ENCODE data around the gene ACADL. TPM values are rescaled to one million over a fixed set of nuclear protein-coding genes. Genes with fewer than 3 reads are reported as not detected.

ACADL gene
- total RNA-seq, 2 experiments from 2014 or later: not detected

DNA sequence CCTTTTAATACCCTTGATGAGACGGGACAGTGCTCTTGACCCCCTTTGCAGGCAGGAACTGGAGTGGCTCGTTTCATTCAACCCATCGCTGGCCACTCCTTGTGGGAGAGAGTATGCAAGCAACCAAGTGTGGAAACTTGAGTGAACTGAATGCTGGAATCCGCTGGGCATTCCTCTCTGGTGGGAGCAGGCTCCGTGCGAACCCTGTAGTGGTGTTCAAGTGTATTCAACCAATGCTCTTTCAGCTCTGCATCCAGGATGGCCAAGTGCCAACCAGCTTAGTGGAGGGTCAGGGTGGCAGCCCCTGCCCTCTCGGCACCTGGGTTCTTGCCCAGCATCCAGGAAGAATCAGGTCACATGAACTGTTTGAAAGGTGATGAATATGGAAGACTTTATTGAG, 3.3 kb upstream of the ACADL start:
- no peak overlapping the region for H3K4me3 Mint-ChIP-seq
- peaks cover 61% of the 10 kb centered on the region for H3K27me3 Mint-ChIP-seq

GRCh38 chr2:210227290-210228088, 2.2 kb upstream of the ACADL start:
- H3K27me3 Mint-ChIP-seq: peaks cover 63% of the 10 kb centered on the region
- POLR2A ChIA-PET: no interaction called here
- no peak overlapping the region for H3K4me3 Mint-ChIP-seq
- no peaks in the 10 kb centered on the region for H3K9me3 Mint-ChIP-seq
- ATAC-seq (ENCODE audit: low read depth): no peak
- no peak overlapping the region for H3K27ac Mint-ChIP-seq
- no peaks in the 10 kb centered on the region for H3K36me3 Mint-ChIP-seq
- peaks cover 3% of the 10 kb centered on the region for H3K4me1 Mint-ChIP-seq
- DNase-seq: no peak

More for the DNA sequence above, 3.3 kb upstream of the ACADL start:
- Mint-ChIP-seq H3K36me3 (no peaks in the 10 kb centered on the region), H3K27ac (no peak overlapping the region), H3K9me3 (no peaks in the 10 kb centered on the region), H3K4me1 (peaks cover 3% of the 10 kb centered on the region)
- POLR2A ChIA-PET: no interaction called here
- ATAC-seq (ENCODE audit: low read depth) (no peak), DNase-seq (no peak)

DNA sequence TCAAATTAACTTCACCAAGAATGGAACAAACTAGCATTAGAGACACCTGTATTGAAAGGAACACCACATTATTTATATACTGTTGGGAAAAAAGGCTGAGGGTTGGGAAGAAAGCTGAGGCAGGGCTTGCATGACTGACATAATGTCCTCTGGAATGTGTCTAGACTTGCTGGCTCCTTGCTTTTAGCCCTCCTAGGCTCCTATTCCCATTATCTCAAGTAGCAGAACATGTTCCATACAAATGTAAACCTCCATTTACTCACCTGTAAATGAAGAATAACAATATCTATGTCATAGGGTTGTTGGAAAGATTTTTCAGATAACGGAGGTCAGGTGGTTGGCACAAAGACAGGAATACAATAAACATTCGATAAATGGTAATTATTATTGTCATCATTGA, 976 bp upstream of the ACADL start:
- no peak overlapping the region for H3K27ac Mint-ChIP-seq
- DNase-seq: no peak
- ATAC-seq (ENCODE audit: low read depth): no peak
- H3K4me3 Mint-ChIP-seq: no peak overlapping the region
- H3K27me3 Mint-ChIP-seq: peaks cover 62% of the 10 kb centered on the region
- H3K36me3 Mint-ChIP-seq: no peaks in the 10 kb centered on the region
- POLR2A ChIA-PET: no interaction called here
- H3K9me3 Mint-ChIP-seq: no peaks in the 10 kb centered on the region
- peaks cover 3% of the 10 kb centered on the region for H3K4me1 Mint-ChIP-seq

- H3K27ac Mint-ChIP-seq: no peak overlapping the region
- peaks cover 64% of the 10 kb centered on the region for H3K27me3 Mint-ChIP-seq
- peaks cover 3% of the 10 kb centered on the region for H3K4me1 Mint-ChIP-seq
- no peaks in the 10 kb centered on the region for H3K36me3 Mint-ChIP-seq
- H3K4me3 Mint-ChIP-seq: peak overlapping the region; percentile 58
- POLR2A ChIA-PET: no interaction called here
- no peak for DNase-seq
- no peaks in the 10 kb centered on the region for H3K9me3 Mint-ChIP-seq
- ATAC-seq (ENCODE audit: low read depth): no peak
Measured at GRCh38 chr2:210224591-210224940, 681 bp downstream of the ACADL start.

DNA sequence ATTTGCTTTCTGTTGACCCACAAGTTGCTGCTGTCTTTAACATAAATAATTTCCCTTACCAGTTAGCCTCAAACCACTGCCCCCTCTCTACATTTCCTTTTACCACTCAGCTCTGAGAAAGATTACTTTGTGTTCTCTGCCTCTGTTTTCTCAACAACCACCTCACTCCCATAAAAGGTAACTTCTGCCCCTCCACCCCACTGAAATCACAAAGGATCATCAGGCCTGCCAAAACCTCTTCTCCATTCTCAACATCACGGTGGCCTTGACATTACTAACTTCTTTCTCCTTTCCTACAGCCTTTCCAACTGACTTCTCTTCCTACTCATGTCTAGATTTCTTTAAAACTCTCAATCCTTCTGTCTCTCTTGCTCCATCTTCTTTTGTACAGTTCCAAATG, 10.1 kb downstream of the ACADL start:
- POLR2A ChIA-PET: no interaction called here
- Mint-ChIP-seq H3K4me3 (no peak overlapping the region), H3K27me3 (peaks cover 11% of the 10 kb centered on the region), H3K9me3 (no peaks in the 10 kb centered on the region), H3K36me3 (no peaks in the 10 kb centered on the region), H3K4me1 (no peaks in the 10 kb centered on the region), H3K27ac (no peak overlapping the region)
- no peak for ATAC-seq (ENCODE audit: low read depth)
- DNase-seq: no peak

- Mint-ChIP-seq H3K27me3 (peaks cover 7% of the 10 kb centered on the region), H3K27ac (no peak overlapping the region), H3K4me1 (no peaks in the 10 kb centered on the region), H3K4me3 (no peak overlapping the region), H3K36me3 (no peaks in the 10 kb centered on the region), H3K9me3 (no peaks in the 10 kb centered on the region)
- DNase-seq (no peak), ATAC-seq (ENCODE audit: low read depth) (no peak)
- POLR2A ChIA-PET: no interaction called here
Measured at GRCh38 chr2:210210185-210210584, 15.1 kb downstream of the ACADL start.

- ATAC-seq (ENCODE audit: low read depth): no peak
- H3K4me1 Mint-ChIP-seq: no peaks in the 10 kb centered on the region
Measured at GRCh38 chr2:210207929-210208328, 17.3 kb downstream of the ACADL start.

GRCh38 chr2:210203558-210203957, 21.7 kb downstream of the ACADL start:
- no peaks in the 10 kb centered on the region for H3K36me3 Mint-ChIP-seq
- no peak overlapping the region for H3K4me3 Mint-ChIP-seq
- ATAC-seq (ENCODE audit: low read depth) (no peak), DNase-seq (no peak)
- POLR2A ChIA-PET: no interaction called here
- H3K9me3 Mint-ChIP-seq: no peaks in the 10 kb centered on the region
- no peaks in the 10 kb centered on the region for H3K4me1 Mint-ChIP-seq
- no peak overlapping the region for H3K27ac Mint-ChIP-seq
- H3K27me3 Mint-ChIP-seq: peaks cover 6% of the 10 kb centered on the region

More at GRCh38 chr2:210207929-210208328, 17.3 kb downstream of the ACADL start:
- Mint-ChIP-seq H3K27ac (no peak overlapping the region), H3K4me3 (no peak overlapping the region), H3K27me3 (peaks cover 10% of the 10 kb centered on the region), H3K36me3 (no peaks in the 10 kb centered on the region), H3K9me3 (no peaks in the 10 kb centered on the region)
- no peak for DNase-seq
- POLR2A ChIA-PET: no interaction called here

GRCh38 chr2:210203147-210203546, 22.1 kb downstream of the ACADL start:
- ATAC-seq (ENCODE audit: low read depth) (no peak), DNase-seq (no peak)
- Mint-ChIP-seq H3K4me3 (no peak overlapping the region), H3K36me3 (no peaks in the 10 kb centered on the region), H3K9me3 (no peaks in the 10 kb centered on the region), H3K27ac (no peak overlapping the region), H3K4me1 (peaks cover 3% of the 10 kb centered on the region), H3K27me3 (peaks cover 6% of the 10 kb centered on the region)
- POLR2A ChIA-PET: no interaction called here

DNA sequence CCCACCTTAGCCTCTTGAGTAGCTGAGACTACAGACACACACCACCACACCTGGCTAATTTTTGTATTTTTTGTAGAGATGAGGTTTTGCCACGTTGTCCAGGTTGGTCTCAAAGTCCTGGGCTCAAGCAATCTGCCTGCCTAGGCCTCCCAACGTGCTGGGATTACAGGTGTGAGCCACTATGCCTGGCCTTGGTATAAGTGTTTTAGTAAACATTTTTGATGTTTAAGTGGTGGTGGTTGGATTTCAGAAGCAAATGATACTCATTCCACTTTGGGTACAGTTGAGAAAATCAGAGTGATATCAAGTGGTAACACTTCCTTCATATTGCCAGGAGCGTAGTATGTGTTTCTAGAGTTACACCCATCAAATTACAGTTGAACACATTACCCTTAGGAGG, 25.4 kb downstream of the ACADL start:
- no peak overlapping the region for H3K4me3 Mint-ChIP-seq
- no peak for ATAC-seq (ENCODE audit: low read depth)
- peaks cover 3% of the 10 kb centered on the region for H3K4me1 Mint-ChIP-seq
- no peak for DNase-seq
- no peaks in the 10 kb centered on the region for H3K9me3 Mint-ChIP-seq
- H3K27me3 Mint-ChIP-seq: peaks cover 6% of the 10 kb centered on the region
- H3K36me3 Mint-ChIP-seq: no peaks in the 10 kb centered on the region
- H3K27ac Mint-ChIP-seq: no peak overlapping the region
- POLR2A ChIA-PET: no interaction called here

GRCh38 chr2:210199186-210199765, 26.0 kb downstream of the ACADL start:
- Mint-ChIP-seq H3K9me3 (no peaks in the 10 kb centered on the region), H3K4me1 (peaks cover 3% of the 10 kb centered on the region), H3K27ac (no peak overlapping the region), H3K36me3 (no peaks in the 10 kb centered on the region), H3K27me3 (peaks cover 6% of the 10 kb centered on the region), H3K4me3 (no peak overlapping the region)
- ATAC-seq (ENCODE audit: low read depth) (no peak), DNase-seq (no peak)
- POLR2A ChIA-PET: no interaction called here

DNA sequence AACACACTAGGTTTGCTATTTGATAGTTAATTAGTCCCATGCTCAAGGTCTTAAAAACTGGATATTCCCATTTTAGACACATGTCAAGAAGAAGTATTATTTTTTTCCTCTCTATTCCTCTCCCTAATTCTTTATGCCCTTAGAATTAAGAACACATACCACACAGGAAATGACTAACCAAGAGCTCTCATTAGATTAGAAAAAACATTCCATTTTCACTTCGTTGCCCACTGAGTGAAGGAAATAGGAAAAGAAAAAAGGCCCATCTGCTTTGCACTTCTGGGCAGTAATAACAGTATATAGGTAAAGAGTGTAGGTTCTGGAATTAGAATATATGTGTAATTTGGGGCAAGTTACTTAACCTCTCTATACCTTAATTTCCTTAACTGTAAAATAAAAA, 26.9 kb downstream of the ACADL start:
- Mint-ChIP-seq H3K36me3 (no peaks in the 10 kb centered on the region), H3K27me3 (peaks cover 2% of the 10 kb centered on the region), H3K4me3 (no peak overlapping the region), H3K9me3 (no peaks in the 10 kb centered on the region), H3K27ac (no peak overlapping the region), H3K4me1 (peaks cover 3% of the 10 kb centered on the region)
- POLR2A ChIA-PET: no interaction called here
- no peak for ATAC-seq (ENCODE audit: low read depth)
- DNase-seq: no peak

GRCh38 chr2:210197720-210198119, 27.5 kb downstream of the ACADL start:
- ATAC-seq (ENCODE audit: low read depth) (no peak), DNase-seq (no peak)
- Mint-ChIP-seq H3K4me1 (peaks cover 3% of the 10 kb centered on the region), H3K36me3 (no peaks in the 10 kb centered on the region), H3K4me3 (no peak overlapping the region), H3K27me3 (peaks cover 2% of the 10 kb centered on the region), H3K9me3 (no peaks in the 10 kb centered on the region), H3K27ac (no peak overlapping the region)
- POLR2A ChIA-PET: no interaction called here

DNA sequence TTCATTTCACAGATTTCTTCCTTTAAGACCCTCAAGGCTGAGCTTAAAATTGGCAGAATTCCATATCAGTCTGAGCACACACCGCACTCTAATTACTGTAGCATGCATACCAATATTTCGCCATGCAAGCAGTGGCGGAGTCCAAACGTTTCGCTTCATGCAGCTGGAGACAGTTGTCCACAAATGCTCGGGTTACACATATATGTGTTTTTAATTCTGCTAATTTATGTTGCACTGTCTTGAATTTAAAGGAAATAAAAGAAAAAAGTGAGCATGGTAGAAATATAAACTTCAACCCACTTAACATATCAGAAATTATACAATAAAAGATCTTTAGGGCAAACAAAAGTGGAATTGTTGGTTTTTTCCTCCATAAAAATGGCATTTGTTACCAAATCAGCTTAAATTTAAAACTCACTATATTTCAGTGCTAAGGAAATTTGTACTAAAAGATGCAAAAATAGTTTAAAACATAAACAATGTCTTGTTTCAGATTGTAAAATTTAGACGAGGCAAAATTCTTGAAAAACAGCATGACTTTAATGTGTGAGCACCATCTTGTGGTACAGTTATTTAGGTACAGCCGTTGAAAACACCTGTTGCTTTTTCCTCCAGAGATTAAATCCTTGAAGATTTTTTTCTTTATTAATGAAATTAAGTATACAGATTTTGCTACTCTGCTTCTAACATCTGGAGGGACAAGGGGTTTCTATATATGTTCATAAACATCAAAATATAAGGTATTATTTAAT, 30.0 kb downstream of the ACADL start:
- POLR2A ChIA-PET: no interaction called here
- no peak overlapping the region for H3K4me3 Mint-ChIP-seq

More for the DNA sequence above, 30.0 kb downstream of the ACADL start:
- DNase-seq: no peak
- peaks cover 2% of the 10 kb centered on the region for H3K27me3 Mint-ChIP-seq
- no peaks in the 10 kb centered on the region for H3K9me3 Mint-ChIP-seq
- no peaks in the 10 kb centered on the region for H3K36me3 Mint-ChIP-seq
- ATAC-seq (ENCODE audit: low read depth): no peak
- H3K4me1 Mint-ChIP-seq: peaks cover 3% of the 10 kb centered on the region
- no peak overlapping the region for H3K27ac Mint-ChIP-seq

Measured in activated naive CD8-positive, alpha-beta T cell treated with anti-CD3 and anti-CD28 coated beads, Interleukin-2, amount 10 ng/mL, durations not matched to agents 7 days and 5 days (primary cell).